ENCODE results near the gene ACBD4.

The ACBD4 gene

GRCh38 chr17:45132572-45133463 is 2.7 kb upstream of the ACBD4 start:
- Histone ChIP-seq H3K79me1 (ENCODE audit: low read depth, low read length) (peaks cover 3% of the 10 kb centered on the region), H2BK15ac (ENCODE audit: low read length) (no peak overlapping the region), H3K27me3 (ENCODE audit: control insufficient read depth in 3 of 3, insufficient read depth in 3 of 3, low read depth in 1 of 3, low read length in 3 of 3) (no peaks in the 10 kb centered on the region), H3K4me1 (ENCODE audit: control insufficient read depth in 2 of 2, insufficient read depth in 1 of 2, low read depth in 1 of 2, low read length in 2 of 2) (peaks cover 20 to 34% of the 10 kb centered on the region in 2 donors), H2AFZ (ENCODE audit: low read length) (peak overlapping the region; percentile 93), H2BK12ac (ENCODE audit: low read length) (peak overlapping the region; percentile 89), H3K23ac (ENCODE audit: low read depth, low read length, poor library complexity) (peak overlapping the region; percentile 92), H2AK5ac (ENCODE audit: low read depth, low read length) (peak overlapping the region; percentile 79), H3K9me3 (replicated peaks in 1 of 2; ENCODE audit: control insufficient read depth in 2 of 2, insufficient read depth in 1 of 2, low read depth in 1 of 2, low read length in 2 of 2) (no peaks in the 10 kb centered on the region), H3K4me3 (ENCODE audit: low read length in 2 of 2) (peak overlapping the region; percentile 55 to 80), H3K9ac (ENCODE audit: low read depth, low read length, poor library complexity) (peak overlapping the region; percentile 93), H3K36me3 (replicated peaks in 1 of 2; ENCODE audit: control insufficient read depth in 2 of 2, insufficient read depth in 2 of 2, low read length in 2 of 2) (no peaks in the 10 kb centered on the region), H3K27ac (replicated peaks; ENCODE audit: low read length) (peak overlapping the region; percentile 35), H3K18ac (ENCODE audit: low read length) (peak overlapping the region; percentile 98), H4K8ac (ENCODE audit: low read depth, low read length) (no peak overlapping the region), H3K14ac (ENCODE audit: low read length) (peak overlapping the region; percentile 97), H2BK120ac (ENCODE audit: low read depth, low read length) (no peak overlapping the region), H3K4me2 (ENCODE audit: insufficient read depth, low read length, poor library complexity, severe bottlenecking) (peak overlapping the region; percentile 99), H3K4ac (ENCODE audit: low read length) (no peak overlapping the region), H4K91ac (ENCODE audit: low read depth, low read length, poor library complexity) (no peak overlapping the region), H2BK5ac (ENCODE audit: low read length) (peak overlapping the region; percentile 60)
- peak; percentile 75 for DNase-seq (ENCODE audit: low spot score)
- no CpG with 5 or more reads among the region's 71 CpGs for WGBS, 2 donors (ENCODE audit: extremely low coverage in 2 of 2, insufficient read length in 2 of 2, insufficient replicate concordance in 1 of 2)

DNA sequence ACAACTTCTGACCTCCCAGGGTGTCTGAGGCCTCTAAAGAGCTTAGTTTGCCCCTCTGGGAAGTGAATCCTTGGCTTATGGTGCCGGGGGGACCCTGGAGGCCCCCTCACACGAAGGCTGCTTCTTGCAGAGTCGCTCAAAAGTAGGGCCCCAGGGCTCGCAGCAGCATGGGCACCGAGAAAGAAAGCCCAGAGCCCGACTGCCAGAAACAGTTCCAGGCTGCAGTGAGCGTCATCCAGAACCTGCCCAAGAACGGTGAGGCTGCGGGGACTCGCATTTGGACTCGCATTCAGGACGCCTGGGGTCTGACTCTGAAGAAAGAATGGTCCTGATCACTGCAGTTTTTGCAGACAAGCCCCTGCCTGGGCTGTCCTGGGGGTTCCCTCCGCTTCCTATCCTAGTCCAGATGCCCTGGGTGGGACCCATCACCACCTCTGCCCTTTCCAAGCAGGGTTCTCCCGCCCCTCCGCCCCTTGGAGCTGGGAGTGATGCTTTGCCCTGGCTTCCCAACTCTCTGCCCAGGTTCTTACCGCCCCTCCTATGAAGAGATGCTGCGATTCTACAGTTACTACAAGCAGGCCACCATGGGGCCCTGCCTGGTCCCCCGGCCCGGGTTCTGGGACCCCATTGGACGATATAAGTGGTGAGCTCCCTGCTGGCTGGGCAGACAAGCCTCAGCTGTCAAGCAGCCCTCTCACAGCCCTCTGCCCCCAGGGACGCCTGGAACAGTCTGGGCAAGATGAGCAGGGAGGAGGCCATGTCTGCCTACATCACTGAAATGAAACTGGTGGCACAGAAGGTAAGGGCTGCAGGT is 698 bp downstream of the ACBD4 start:
- no CpG with 5 or more reads among the region's 21 CpGs for WGBS, 2 donors (ENCODE audit: extremely low coverage in 2 of 2, insufficient read length in 2 of 2, insufficient replicate concordance in 1 of 2)
- peak overlapping the region; percentile 74 for H3K9ac ChIP-seq (ENCODE audit: low read depth, low read length, poor library complexity)
- peak overlapping the region; percentile 54 for H2AK5ac ChIP-seq (ENCODE audit: low read depth, low read length)
- H4K8ac ChIP-seq (ENCODE audit: low read depth, low read length): no peak overlapping the region
- H2AFZ ChIP-seq (ENCODE audit: low read length): peak overlapping the region; percentile 82
- H2BK15ac ChIP-seq (ENCODE audit: low read length): peak overlapping the region; percentile 15
- H3K4me3 ChIP-seq (ENCODE audit: low read length in 2 of 2): peak overlapping the region; percentile 47 to 78
- no peak overlapping the region for H2BK5ac ChIP-seq (ENCODE audit: low read length)
- H3K27me3 ChIP-seq (ENCODE audit: control insufficient read depth in 3 of 3, insufficient read depth in 3 of 3, low read depth in 1 of 3, low read length in 3 of 3): no peaks in the 10 kb centered on the region
- H3K23ac ChIP-seq (ENCODE audit: low read depth, low read length, poor library complexity): peak overlapping the region; percentile 80
- no peaks in the 10 kb centered on the region for H3K9me3 ChIP-seq (replicated peaks in 1 of 2; ENCODE audit: control insufficient read depth in 2 of 2, insufficient read depth in 1 of 2, low read depth in 1 of 2, low read length in 2 of 2)
- no peak overlapping the region for H3K4ac ChIP-seq (ENCODE audit: low read length)
- no peak overlapping the region for H4K91ac ChIP-seq (ENCODE audit: low read depth, low read length, poor library complexity)
- peak overlapping the region; percentile 56 for H3K14ac ChIP-seq (ENCODE audit: low read length)
- no peak overlapping the region for H3K27ac ChIP-seq (replicated peaks; ENCODE audit: low read length)
- DNase-seq (ENCODE audit: low spot score): no peak
- peaks cover 3% of the 10 kb centered on the region for H3K79me1 ChIP-seq (ENCODE audit: low read depth, low read length)
- peaks cover 10 to 26% of the 10 kb centered on the region in 2 donors for H3K4me1 ChIP-seq (ENCODE audit: control insufficient read depth in 2 of 2, insufficient read depth in 1 of 2, low read depth in 1 of 2, low read length in 2 of 2)
- peak overlapping the region; percentile 94 for H3K18ac ChIP-seq (ENCODE audit: low read length)
- peak overlapping the region; percentile 92 for H3K4me2 ChIP-seq (ENCODE audit: insufficient read depth, low read length, poor library complexity, severe bottlenecking)
- H2BK120ac ChIP-seq (ENCODE audit: low read depth, low read length): peak overlapping the region; percentile 26
- no peak overlapping the region for H2BK12ac ChIP-seq (ENCODE audit: low read length)
- no peaks in the 10 kb centered on the region for H3K36me3 ChIP-seq (replicated peaks in 1 of 2; ENCODE audit: control insufficient read depth in 2 of 2, insufficient read depth in 2 of 2, low read length in 2 of 2)

DNA sequence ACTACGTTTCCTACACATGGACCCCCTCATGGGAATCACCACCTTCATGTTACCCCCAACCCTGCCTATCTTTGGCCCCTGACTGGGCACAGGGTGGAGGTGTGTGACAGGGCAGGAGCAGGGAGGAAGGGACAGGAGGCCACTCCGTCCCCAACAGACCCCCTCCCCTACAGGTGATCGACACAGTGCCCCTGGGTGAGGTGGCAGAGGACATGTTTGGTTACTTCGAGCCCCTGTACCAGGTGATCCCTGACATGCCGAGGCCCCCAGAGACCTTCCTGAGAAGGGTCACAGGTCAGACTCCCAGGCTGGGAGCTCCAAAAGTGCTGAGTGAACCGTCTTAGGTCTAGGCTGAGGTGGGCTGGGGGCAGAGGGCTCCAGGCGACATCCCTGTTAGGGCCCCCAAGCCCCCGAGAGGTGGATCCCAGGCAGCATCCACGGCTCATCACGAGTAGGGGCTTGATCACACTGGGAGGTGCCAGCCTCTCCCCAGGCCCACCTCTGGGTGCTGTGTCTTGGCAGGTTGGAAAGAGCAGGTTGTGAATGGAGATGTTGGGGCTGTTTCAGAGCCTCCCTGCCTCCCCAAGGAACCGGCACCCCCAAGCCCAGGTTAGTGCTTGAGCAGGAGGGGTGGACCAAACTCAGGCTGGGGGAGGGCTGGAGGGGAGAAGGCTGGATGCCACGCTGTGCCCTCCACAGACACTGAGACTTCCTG is 1.5 kb downstream of the ACBD4 start:
- H2BK15ac ChIP-seq (ENCODE audit: low read length): peak overlapping the region; percentile 15
- no peak overlapping the region for H2BK12ac ChIP-seq (ENCODE audit: low read length)
- no peak overlapping the region for H2AFZ ChIP-seq (ENCODE audit: low read length)
- DNase-seq (ENCODE audit: low spot score): no peak
- no peak overlapping the region for H3K4me3 ChIP-seq (ENCODE audit: low read length in 2 of 2)
- peak overlapping the region; percentile 63 for H2AK5ac ChIP-seq (ENCODE audit: low read depth, low read length)
- H3K23ac ChIP-seq (ENCODE audit: low read depth, low read length, poor library complexity): no peak overlapping the region
- peaks cover 10 to 21% of the 10 kb centered on the region in 2 donors for H3K4me1 ChIP-seq (ENCODE audit: control insufficient read depth in 2 of 2, insufficient read depth in 1 of 2, low read depth in 1 of 2, low read length in 2 of 2)
- H3K27me3 ChIP-seq (ENCODE audit: control insufficient read depth in 3 of 3, insufficient read depth in 3 of 3, low read depth in 1 of 3, low read length in 3 of 3): no peaks in the 10 kb centered on the region
- H4K91ac ChIP-seq (ENCODE audit: low read depth, low read length, poor library complexity): peak overlapping the region; percentile 5
- no peak overlapping the region for H3K14ac ChIP-seq (ENCODE audit: low read length)
- H3K27ac ChIP-seq (replicated peaks; ENCODE audit: low read length): no peak overlapping the region
- peaks cover 2% of the 10 kb centered on the region for H3K79me1 ChIP-seq (ENCODE audit: low read depth, low read length)
- H3K9ac ChIP-seq (ENCODE audit: low read depth, low read length, poor library complexity): no peak overlapping the region
- no peak overlapping the region for H3K4me2 ChIP-seq (ENCODE audit: insufficient read depth, low read length, poor library complexity, severe bottlenecking)
- WGBS, 2 donors (ENCODE audit: extremely low coverage in 2 of 2, insufficient read length in 2 of 2, insufficient replicate concordance in 1 of 2): no CpG with 5 or more reads among the region's 12 CpGs
- H3K36me3 ChIP-seq (replicated peaks in 1 of 2; ENCODE audit: control insufficient read depth in 2 of 2, insufficient read depth in 2 of 2, low read length in 2 of 2): no peaks in the 10 kb centered on the region
- H3K18ac ChIP-seq (ENCODE audit: low read length): no peak overlapping the region
- H2BK120ac ChIP-seq (ENCODE audit: low read depth, low read length): peak overlapping the region; percentile 26
- no peak overlapping the region for H4K8ac ChIP-seq (ENCODE audit: low read depth, low read length)
- no peak overlapping the region for H3K4ac ChIP-seq (ENCODE audit: low read length)
- H3K9me3 ChIP-seq (replicated peaks in 1 of 2; ENCODE audit: control insufficient read depth in 2 of 2, insufficient read depth in 1 of 2, low read depth in 1 of 2, low read length in 2 of 2): no peaks in the 10 kb centered on the region
- no peak overlapping the region for H2BK5ac ChIP-seq (ENCODE audit: low read length)
